RWPE2 (cell line): ENCODE data around the gene CDK14.

Source experiments
- ATAC-seq: fragments of 200-7000 bp; cut with Tn5 transposase; 3 replicates; pipeline ENCODE4 v1.9.1; 2021; ENCODE audit warnings: low read depth
- DNase-seq: peaks from one replicate; pipeline ENCODE4 v3.0.0-alpha.2; 2020; ENCODE audit warnings: low spot score
- H3K27ac ChIP-seq: fragments of 450-650 bp; 2 replicates; pipeline ENCODE4 v1.5.1; 2017; ENCODE audit warnings: mild to moderate bottlenecking; ENCODE audit not compliant: poor library complexity, severe bottlenecking
- H3K27me3 ChIP-seq: fragments of 250-450 bp; sonication (Bioruptor Pico); 2 replicates; pipeline ENCODE4 v1.5.1; 2021; ENCODE audit warnings: mild to moderate bottlenecking, moderate library complexity; ENCODE audit not compliant: insufficient read depth, poor library complexity, severe bottlenecking
- H3K36me3 ChIP-seq: fragments of 250-450 bp; sonication (Bioruptor Pico); 2 replicates; pipeline ENCODE4 v1.5.1; 2020; ENCODE audit warnings: low read depth, mild to moderate bottlenecking, moderate library complexity
- H3K4me1 ChIP-seq: fragments of 250-450 bp; sonication (Bioruptor Pico); 2 replicates; pipeline ENCODE4 v1.5.1; 2021; ENCODE audit warnings: mild to moderate bottlenecking, moderate library complexity; ENCODE audit not compliant: insufficient read depth, poor library complexity, severe bottlenecking
- H3K4me3 ChIP-seq: fragments of 250-450 bp; sonication (Bioruptor Pico); 2 replicates; pipeline ENCODE4 v1.5.1; 2021; ENCODE audit warnings: mild to moderate bottlenecking, moderate library complexity; ENCODE audit not compliant: severe bottlenecking
- H3K9me3 ChIP-seq: fragments of 250-450 bp; sonication (Bioruptor Pico); 2 replicates; pipeline ENCODE4 v1.5.1; 2021; ENCODE audit warnings: mild to moderate bottlenecking, moderate library complexity; ENCODE audit not compliant: severe bottlenecking
- TF ChIP-seq, protein P1 (sequence below): fragments of 450-650 bp; IDR thresholded peaks from one replicate; pipeline ENCODE4 v1.5.1; 2017; ENCODE audit warnings: mild to moderate bottlenecking, moderate library complexity; ENCODE audit not compliant: poor library complexity, severe bottlenecking

CDK14 gene

DNA sequence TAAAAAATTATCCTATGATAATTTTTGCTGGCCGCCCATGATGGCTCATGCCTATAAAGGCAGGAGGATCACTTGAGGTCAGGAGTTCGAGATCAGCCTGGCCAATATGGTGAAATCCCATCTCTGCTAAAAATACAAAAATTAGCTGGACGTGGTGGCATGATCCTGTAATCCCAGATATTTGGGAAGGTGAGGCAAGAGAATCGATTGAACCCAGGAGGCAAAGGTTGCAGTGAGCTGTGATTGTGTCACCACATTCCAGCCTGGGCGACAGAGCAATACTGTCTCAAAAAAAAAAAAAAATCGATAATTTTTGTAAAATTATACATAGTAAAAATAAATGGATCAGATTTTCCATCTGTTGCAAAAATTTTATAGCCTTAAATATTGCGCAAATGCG is 31.7 kb upstream of the CDK14 start:
- Histone ChIP-seq H3K9me3 (no peaks in the 10 kb centered on the region), H3K36me3 (no peaks in the 10 kb centered on the region), H3K27me3 (no peaks in the 10 kb centered on the region), H3K4me3 (no peak overlapping the region), H3K27ac (no peak overlapping the region), H3K4me1 (no peaks in the 10 kb centered on the region)
- no peak for ATAC-seq
- TF ChIP-seq, protein P1, sequence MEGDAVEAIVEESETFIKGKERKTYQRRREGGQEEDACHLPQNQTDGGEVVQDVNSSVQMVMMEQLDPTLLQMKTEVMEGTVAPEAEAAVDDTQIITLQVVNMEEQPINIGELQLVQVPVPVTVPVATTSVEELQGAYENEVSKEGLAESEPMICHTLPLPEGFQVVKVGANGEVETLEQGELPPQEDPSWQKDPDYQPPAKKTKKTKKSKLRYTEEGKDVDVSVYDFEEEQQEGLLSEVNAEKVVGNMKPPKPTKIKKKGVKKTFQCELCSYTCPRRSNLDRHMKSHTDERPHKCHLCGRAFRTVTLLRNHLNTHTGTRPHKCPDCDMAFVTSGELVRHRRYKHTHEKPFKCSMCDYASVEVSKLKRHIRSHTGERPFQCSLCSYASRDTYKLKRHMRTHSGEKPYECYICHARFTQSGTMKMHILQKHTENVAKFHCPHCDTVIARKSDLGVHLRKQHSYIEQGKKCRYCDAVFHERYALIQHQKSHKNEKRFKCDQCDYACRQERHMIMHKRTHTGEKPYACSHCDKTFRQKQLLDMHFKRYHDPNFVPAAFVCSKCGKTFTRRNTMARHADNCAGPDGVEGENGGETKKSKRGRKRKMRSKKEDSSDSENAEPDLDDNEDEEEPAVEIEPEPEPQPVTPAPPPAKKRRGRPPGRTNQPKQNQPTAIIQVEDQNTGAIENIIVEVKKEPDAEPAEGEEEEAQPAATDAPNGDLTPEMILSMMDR = no peak
- DNase-seq = no peak

DNA sequence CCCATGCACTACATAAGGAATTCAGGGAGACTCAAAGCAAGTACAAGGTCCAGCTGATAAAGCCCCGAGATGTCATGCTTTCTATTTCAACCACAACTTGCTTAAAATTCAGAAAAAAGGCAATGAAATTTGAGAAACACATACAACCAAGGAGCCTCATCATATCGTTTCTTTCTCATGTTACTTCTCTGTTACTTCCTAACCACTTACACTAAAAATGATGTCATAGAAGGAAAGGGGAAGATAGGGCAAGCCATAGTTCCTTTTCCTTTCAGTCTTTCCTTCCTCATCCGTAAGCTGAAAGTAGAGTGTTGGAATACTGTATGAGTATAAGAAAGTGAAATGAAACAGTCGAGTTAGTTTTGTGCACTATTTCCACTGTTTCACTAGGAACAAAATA is 27.9 kb upstream of the CDK14 start:
- TF ChIP-seq, protein P1 = no peak
- no peaks in the 10 kb centered on the region for H3K4me1 ChIP-seq
- DNase-seq (no peak), ATAC-seq (no peak)
- no peaks in the 10 kb centered on the region for H3K36me3 ChIP-seq
- H3K27ac ChIP-seq = no peak overlapping the region
- no peaks in the 10 kb centered on the region for H3K27me3 ChIP-seq
- no peak overlapping the region for H3K4me3 ChIP-seq
- H3K9me3 ChIP-seq = no peaks in the 10 kb centered on the region

DNA sequence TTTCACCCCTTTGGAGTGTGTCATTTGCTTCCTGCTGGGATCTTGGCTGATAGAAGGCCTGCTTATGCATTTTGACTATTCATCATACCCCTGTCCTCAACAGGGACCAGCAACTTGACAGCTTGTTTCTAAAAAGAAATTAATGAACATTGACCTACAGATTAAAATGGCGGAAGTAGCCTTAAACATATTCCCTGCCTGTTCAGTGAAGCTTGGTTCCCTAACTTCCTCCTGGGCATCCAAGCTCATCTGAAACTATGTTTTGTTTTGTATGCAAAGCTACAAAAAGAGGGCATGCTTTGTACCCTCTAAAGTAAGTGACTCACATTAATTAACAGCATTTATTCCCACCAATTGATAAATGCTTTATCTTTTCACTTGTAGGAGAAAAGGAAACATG is 26.8 kb upstream of the CDK14 start:
- no peaks in the 10 kb centered on the region for H3K4me1 ChIP-seq
- ATAC-seq (no peak), DNase-seq (no peak)
- no peak overlapping the region for H3K27ac ChIP-seq
- H3K27me3 ChIP-seq = no peaks in the 10 kb centered on the region
- TF ChIP-seq, protein P1 = no peak
- no peaks in the 10 kb centered on the region for H3K9me3 ChIP-seq
- no peak overlapping the region for H3K4me3 ChIP-seq
- no peaks in the 10 kb centered on the region for H3K36me3 ChIP-seq

DNA sequence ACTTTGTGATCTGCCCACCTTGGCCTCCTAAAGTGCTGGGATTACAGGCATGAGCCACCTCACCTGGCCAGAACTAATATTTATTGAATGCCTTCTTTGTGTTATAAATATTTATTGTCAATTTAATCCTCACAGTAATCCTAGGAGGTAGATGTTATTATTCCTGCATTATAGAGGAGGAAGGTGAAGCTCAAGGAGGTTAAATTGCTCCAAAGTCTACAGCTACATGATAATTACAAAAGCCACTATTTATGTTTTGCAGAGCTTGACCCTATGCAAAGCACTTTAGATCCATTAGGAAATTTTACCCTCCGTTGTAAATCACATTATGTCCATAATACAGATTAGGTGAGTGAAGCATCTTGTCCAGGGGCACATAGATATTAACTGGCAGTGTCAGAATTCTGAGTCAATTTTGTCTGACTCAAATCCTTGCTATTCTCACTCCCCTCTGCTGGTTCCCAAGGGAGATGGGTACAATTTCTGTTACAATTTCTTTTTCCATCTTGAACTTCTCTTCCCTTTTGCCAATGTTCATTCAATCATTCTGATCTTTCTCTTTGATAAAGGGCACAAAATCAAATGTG is 25.7 kb upstream of the CDK14 start:
- ATAC-seq = no peak
- no peak for DNase-seq
- Histone ChIP-seq H3K4me1 (no peaks in the 10 kb centered on the region), H3K27me3 (no peaks in the 10 kb centered on the region), H3K9me3 (no peaks in the 10 kb centered on the region), H3K4me3 (no peak overlapping the region), H3K36me3 (no peaks in the 10 kb centered on the region), H3K27ac (no peak overlapping the region)
- TF ChIP-seq, protein P1 = no peak

DNA sequence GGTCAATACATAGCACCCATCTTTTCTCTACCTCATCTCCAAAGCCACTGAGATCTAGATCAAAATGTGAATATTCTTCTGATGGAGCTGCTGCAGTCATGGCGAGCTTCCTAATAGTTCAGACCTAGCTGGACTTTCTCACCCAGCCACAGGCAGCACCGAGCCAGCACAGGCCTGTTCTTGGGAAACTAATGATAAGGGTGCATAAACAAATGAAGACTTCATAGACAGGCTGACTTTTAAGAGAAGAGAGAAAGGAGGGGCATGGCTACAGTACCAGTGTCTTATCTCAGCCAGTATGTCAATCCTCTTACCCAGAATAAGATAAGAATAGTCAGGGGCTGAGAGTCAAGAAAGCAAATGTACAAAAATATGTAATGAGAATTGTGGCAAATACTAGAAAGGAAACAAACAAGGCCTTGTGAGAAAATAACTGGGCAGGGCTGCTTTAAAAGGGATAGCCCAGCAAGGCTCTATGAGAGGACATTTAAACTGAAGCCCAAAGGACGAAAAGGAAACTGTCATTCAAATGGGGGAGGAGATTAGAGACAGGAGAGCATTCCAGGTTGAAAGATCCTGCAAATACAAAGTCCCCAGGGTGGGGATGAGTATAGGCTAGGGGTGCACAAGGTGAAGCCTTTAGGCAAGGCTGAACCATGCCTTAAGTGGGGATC is 21.8 kb upstream of the CDK14 start:
- Histone ChIP-seq H3K4me1 (peaks cover 5% of the 10 kb centered on the region), H3K27ac (no peak overlapping the region), H3K36me3 (no peaks in the 10 kb centered on the region), H3K27me3 (no peaks in the 10 kb centered on the region), H3K9me3 (no peaks in the 10 kb centered on the region), H3K4me3 (no peak overlapping the region)
- TF ChIP-seq, protein P1 = no peak
- DNase-seq (no peak), ATAC-seq (no peak)
